ENCODE data around the gene GRIN2C. TPM values are rescaled to one million over a fixed set of nuclear protein-coding genes. Genes with fewer than 3 reads are reported as not detected.
A peak's percentile ranks its signal among the peaks of the same experiment; 100 is the strongest.

GRIN2C gene
- total and polyA plus RNA-seq, 2 donors from 2014 or later: 0.15 to 0.31 TPM

GRCh38 chr17:74839990-74840852 lies 19.5 kb downstream of the GRIN2C start:
- Histone ChIP-seq H3K4me3 (ENCODE audit: low read length in 3 of 3) (no peak overlapping the region), H3K9ac (ENCODE audit: low read length in 3 of 3) (no peak overlapping the region), H3K27me3 (ENCODE audit: control insufficient read depth, insufficient read depth, low read length) (no peaks in the 10 kb centered on the region), H3K27ac (ENCODE audit: low read depth in 2 of 2, low read length in 2 of 2) (no peak overlapping the region), H3K4me1 (ENCODE audit: control insufficient read depth in 2 of 3, insufficient read depth in 2 of 3, low read depth in 1 of 3, low read length in 3 of 3) (peaks cover 0 to 10% (median 0%) of the 10 kb centered on the region in 3 donors), H3K9me3 (ENCODE audit: control insufficient read depth in 2 of 3, insufficient read depth in 1 of 3, low read length in 3 of 3) (no peaks in the 10 kb centered on the region), H3K36me3 (ENCODE audit: control insufficient read depth in 2 of 3, insufficient read depth in 3 of 3, low read length in 3 of 3) (no peaks in the 10 kb centered on the region)
- no peak for FAIRE-seq
- intact Hi-C loops (cut with DNase I): no loop called here
- no peak for TF ChIP-seq CTCF (IDR thresholded peaks at IDR 0.05; ENCODE audit: borderline replicate concordance, extremely low read depth, insufficient read depth)
- no peak for DNase-seq

- Histone ChIP-seq H3K9me3 (ENCODE audit: control insufficient read depth in 2 of 3, insufficient read depth in 1 of 3, low read length in 3 of 3) (no peaks in the 10 kb centered on the region), H3K36me3 (ENCODE audit: control insufficient read depth in 2 of 3, insufficient read depth in 3 of 3, low read length in 3 of 3) (no peaks in the 10 kb centered on the region), H3K27ac (ENCODE audit: low read depth in 2 of 2, low read length in 2 of 2) (no peak overlapping the region), H3K4me3 (ENCODE audit: low read length in 3 of 3) (no peak overlapping the region), H3K27me3 (ENCODE audit: control insufficient read depth, insufficient read depth, low read length) (no peaks in the 10 kb centered on the region), H3K4me1 (ENCODE audit: control insufficient read depth in 2 of 3, insufficient read depth in 2 of 3, low read depth in 1 of 3, low read length in 3 of 3) (peaks cover 0 to 10% (median 0%) of the 10 kb centered on the region in 3 donors), H3K9ac (ENCODE audit: low read length in 3 of 3) (no peak overlapping the region)
- FAIRE-seq: no peak
- intact Hi-C loops (cut with DNase I): no loop called here
- TF ChIP-seq CTCF (IDR thresholded peaks at IDR 0.05; ENCODE audit: borderline replicate concordance, extremely low read depth, insufficient read depth): no peak
- peak in 3 of 5 donors; percentile 58 to 63 (median 60) for DNase-seq
Observed at GRCh38 chr17:74838274-74838673, 21.4 kb downstream of the GRIN2C start.

- no peak overlapping the region for H3K27ac ChIP-seq (ENCODE audit: low read depth in 2 of 2, low read length in 2 of 2)
- intact Hi-C loops (cut with DNase I): no loop called here
- no peaks in the 10 kb centered on the region for H3K27me3 ChIP-seq (ENCODE audit: control insufficient read depth, insufficient read depth, low read length)
- H3K36me3 ChIP-seq (ENCODE audit: control insufficient read depth in 2 of 3, insufficient read depth in 3 of 3, low read length in 3 of 3): no peaks in the 10 kb centered on the region
- no peak for FAIRE-seq
- peaks cover 0 to 8% (median 0%) of the 10 kb centered on the region in 3 donors for H3K4me1 ChIP-seq (ENCODE audit: control insufficient read depth in 2 of 3, insufficient read depth in 2 of 3, low read depth in 1 of 3, low read length in 3 of 3)
- no peak for DNase-seq
- no peak for TF ChIP-seq CTCF (IDR thresholded peaks at IDR 0.05; ENCODE audit: borderline replicate concordance, extremely low read depth, insufficient read depth)
- H3K4me3 ChIP-seq (ENCODE audit: low read length in 3 of 3): no peak overlapping the region
- H3K9me3 ChIP-seq (ENCODE audit: control insufficient read depth in 2 of 3, insufficient read depth in 1 of 3, low read length in 3 of 3): no peaks in the 10 kb centered on the region
- H3K9ac ChIP-seq (ENCODE audit: low read length in 3 of 3): no peak overlapping the region
Observed at GRCh38 chr17:74836691-74837467, 22.8 kb downstream of the GRIN2C start.
